Prostate gland (tissue), 2 donors: ENCODE data around the gene LPIN3. TPM values are rescaled to one million over a fixed set of nuclear protein-coding genes. Genes with fewer than 3 reads are reported as not detected.

Experiments
- DNase-seq: peaks from one replicate; pipeline ENCODE4 v3.0.0-alpha.2; 2019; ENCODE audit warnings: low spot score
- H3K27ac ChIP-seq, 2 donors: fragments of 200-600 bp; sonication (generic); 2 replicates each; pipeline ENCODE4 v1.5.1; 2017 to 2019
- H3K27me3 ChIP-seq: fragments of 200-600 bp; sonication (generic); replicated peaks from 2 replicates; pipeline ENCODE4 v1.5.1; 2019; ENCODE audit not compliant: insufficient read depth
- H3K36me3 ChIP-seq, 2 donors: fragments of 200-600 bp; sonication (generic); 1 replicate in 1 of 2; 2 replicates in 1 of 2; pipeline versions ENCODE4 v1.5.1 to v1.8.1; 2017 to 2019
- H3K4me1 ChIP-seq: fragments of 200-600 bp; sonication (generic); replicated peaks from 2 replicates; pipeline ENCODE4 v1.5.1; 2019
- H3K4me3 ChIP-seq, 2 donors: fragments of 200-600 bp; sonication (generic); 2 replicates each; pipeline ENCODE4 v1.5.1; 2017 to 2019
- H3K9me3 ChIP-seq: fragments of 200-600 bp; sonication (generic); 2 replicates; pipeline ENCODE4 v1.5.1; 2017
- POLR2A ChIP-seq: fragments of 450-650 bp; IDR thresholded peaks from one replicate; pipeline ENCODE4 v1.6.1; 2016; ENCODE audit warnings: antibody characterized with exemption, mild to moderate bottlenecking
- POLR2AphosphoS5 ChIP-seq: sonication (generic); formaldehyde crosslinking; IDR thresholded peaks from one replicate; pipeline ENCODE4 v1.6.1; 2017; ENCODE audit warnings: antibody characterized with exemption
- WGBS: methylation state at CpG from one replicate; pipeline ENCODE4 v1.1.5; 2018; 5-methylcytosine and 5-hydroxymethylcytosine counted together
- intact Hi-C: fragments of 100-400 bp; cut with DNase I; formaldehyde crosslinking; loops from one replicate; pipeline ENCODE4 v1.14.2; 2022
- total RNA-seq, 2 donors: library from RNA; depleted of rRNA; stranded (reverse); fragments of >200 nt; gene quantifications; one replicate each; pipeline ENCODE4 v1.1.0, GENCODE V29; 2016
- TF ChIP-seq, protein P1 (sequence below), 4 experiments: fragments of 200-600 bp in 2 of 4; fragments of 450-650 bp in 2 of 4; sonication (generic) in 2 of 4; IDR thresholded peaks; 1 replicate in 3 of 4; 2 replicates in 1 of 4; pipeline ENCODE4 v1.5.1; 2016 to 2019; ENCODE audit warnings: antibody characterized with exemption in 4 of 4, mild to moderate bottlenecking in 2 of 4, moderate library complexity in 2 of 4

LPIN3 gene
- total RNA-seq, 2 donors from 2014 or later = 16.2 to 30.4 TPM

DNA sequence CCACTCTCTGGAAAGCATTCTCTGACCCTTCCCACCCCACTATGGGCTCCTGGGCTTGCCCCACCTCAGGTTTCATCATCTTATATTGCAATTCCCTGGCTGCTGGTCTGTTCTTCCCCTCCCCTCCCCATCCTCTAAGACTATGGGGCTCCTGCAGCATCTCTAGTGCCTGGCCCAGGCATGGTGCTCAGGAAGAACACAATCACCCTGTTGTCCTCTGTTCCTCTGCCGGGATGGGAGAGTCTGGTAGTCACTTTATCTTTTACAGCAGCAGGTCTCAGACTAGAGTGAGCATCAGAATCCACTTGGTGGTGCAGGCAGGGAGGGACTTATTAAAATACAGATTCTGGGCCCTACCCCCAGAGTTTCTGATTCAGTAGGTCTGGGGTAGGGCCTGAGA lies 5.0 kb upstream of the LPIN3 start:
- no peaks in the 10 kb centered on the region for H3K27me3 ChIP-seq
- no peaks in the 10 kb centered on the region for H3K9me3 ChIP-seq
- TF ChIP-seq, protein P1, sequence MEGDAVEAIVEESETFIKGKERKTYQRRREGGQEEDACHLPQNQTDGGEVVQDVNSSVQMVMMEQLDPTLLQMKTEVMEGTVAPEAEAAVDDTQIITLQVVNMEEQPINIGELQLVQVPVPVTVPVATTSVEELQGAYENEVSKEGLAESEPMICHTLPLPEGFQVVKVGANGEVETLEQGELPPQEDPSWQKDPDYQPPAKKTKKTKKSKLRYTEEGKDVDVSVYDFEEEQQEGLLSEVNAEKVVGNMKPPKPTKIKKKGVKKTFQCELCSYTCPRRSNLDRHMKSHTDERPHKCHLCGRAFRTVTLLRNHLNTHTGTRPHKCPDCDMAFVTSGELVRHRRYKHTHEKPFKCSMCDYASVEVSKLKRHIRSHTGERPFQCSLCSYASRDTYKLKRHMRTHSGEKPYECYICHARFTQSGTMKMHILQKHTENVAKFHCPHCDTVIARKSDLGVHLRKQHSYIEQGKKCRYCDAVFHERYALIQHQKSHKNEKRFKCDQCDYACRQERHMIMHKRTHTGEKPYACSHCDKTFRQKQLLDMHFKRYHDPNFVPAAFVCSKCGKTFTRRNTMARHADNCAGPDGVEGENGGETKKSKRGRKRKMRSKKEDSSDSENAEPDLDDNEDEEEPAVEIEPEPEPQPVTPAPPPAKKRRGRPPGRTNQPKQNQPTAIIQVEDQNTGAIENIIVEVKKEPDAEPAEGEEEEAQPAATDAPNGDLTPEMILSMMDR (IDR thresholded peaks at IDR 0.05) = no peak
- TF ChIP-seq POLR2A (no peak), POLR2AphosphoS5 (no peak)
- no peak overlapping the region for H3K4me3 ChIP-seq
- H3K36me3 ChIP-seq = no peaks in the 10 kb centered on the region
- WGBS = 29% methylated on average over 1 of the region's 1 CpG
- no peak overlapping the region for H3K27ac ChIP-seq
- intact Hi-C loops = loop anchor here (5.0 to 10.0 kb wide), 2 partner anchors 88 to 361 kb away; no protein-coding TSS in a partner anchor
- no peak for DNase-seq
- H3K4me1 ChIP-seq = no peaks in the 10 kb centered on the region

DNA sequence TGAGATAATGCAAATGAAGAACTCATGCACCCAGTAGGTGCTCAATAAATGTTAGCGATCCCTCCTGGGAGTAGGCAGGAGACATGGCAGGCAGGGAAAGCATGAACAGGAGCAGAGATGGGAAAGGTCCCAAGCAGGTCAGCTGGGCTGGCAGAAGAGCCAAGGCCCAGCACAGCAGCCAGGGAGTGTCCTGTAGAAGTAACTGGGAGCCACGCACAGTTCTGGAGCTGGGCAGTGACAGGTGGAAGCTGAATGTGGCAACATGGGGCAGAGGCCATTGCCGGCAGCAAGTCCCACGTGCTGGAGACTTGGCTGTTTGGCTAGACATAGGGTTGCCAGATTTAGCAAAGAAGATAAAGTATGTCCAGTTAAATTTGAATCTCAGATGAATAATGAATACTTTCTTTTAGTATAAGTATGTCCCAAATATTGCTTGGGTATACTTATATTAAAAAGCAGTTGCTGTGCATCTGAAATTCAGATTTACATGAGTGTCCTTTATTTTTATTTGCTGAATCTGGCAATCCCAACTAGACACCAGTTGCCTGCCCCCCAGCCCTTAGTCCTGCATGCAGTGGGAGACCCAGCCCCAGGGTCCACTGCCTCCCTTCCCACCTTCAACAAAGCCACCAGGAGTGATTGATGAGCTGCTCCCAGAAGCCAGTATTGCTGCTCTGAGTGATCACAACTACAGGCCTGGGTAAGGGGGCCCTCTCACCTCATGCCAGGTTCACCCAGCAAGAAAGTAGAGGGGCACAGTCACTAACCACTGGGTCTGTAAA lies 3.7 kb upstream of the LPIN3 start:
- H3K36me3 ChIP-seq = no peaks in the 10 kb centered on the region
- H3K9me3 ChIP-seq = no peaks in the 10 kb centered on the region
- TF ChIP-seq, protein P1 (IDR thresholded peaks at IDR 0.05) = no peak
- TF ChIP-seq POLR2A = no peak
- no peak for TF ChIP-seq POLR2AphosphoS5
- intact Hi-C loops = loop anchor here (5.0 to 10.0 kb wide), 2 partner anchors 90 to 362 kb away; no protein-coding TSS in a partner anchor
- no peaks in the 10 kb centered on the region for H3K27me3 ChIP-seq
- no peak overlapping the region for H3K27ac ChIP-seq
- H3K4me1 ChIP-seq = peaks cover 4% of the 10 kb centered on the region
- no peak for DNase-seq
- WGBS = 93% methylated on average over 4 of the region's 4 CpGs
- no peak overlapping the region for H3K4me3 ChIP-seq

DNA sequence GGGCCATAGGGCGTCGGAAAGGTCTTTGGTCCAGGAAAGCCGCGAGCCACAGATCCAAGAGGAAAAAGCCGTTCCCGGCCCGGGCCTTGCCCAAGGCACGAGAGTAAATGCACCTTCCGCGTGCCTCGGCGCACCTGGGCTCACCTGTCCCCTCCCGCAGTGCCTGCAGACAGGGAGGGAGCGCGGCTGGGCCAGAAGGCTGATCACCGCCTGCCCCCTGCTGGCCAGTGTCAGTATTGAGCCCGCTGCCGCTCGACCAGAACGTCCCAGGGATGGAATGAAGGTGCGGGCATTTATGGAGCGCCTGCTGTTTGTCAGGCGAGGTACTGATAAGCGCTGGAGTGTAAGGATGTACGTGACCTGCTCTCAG lies 679 bp upstream of the LPIN3 start:
- 4% methylated on average over 25 of the region's 25 CpGs for WGBS
- H3K27ac ChIP-seq = peak overlapping the region; percentile 71 to 72
- peak overlapping the region; percentile 26 to 28 for H3K4me3 ChIP-seq
- no peaks in the 10 kb centered on the region for H3K9me3 ChIP-seq
- peaks cover 4% of the 10 kb centered on the region for H3K4me1 ChIP-seq
- H3K27me3 ChIP-seq = no peaks in the 10 kb centered on the region
- H3K36me3 ChIP-seq = no peaks in the 10 kb centered on the region
- intact Hi-C loops = loop anchor here (5.0 to 10.0 kb wide), 3 partner anchors 72 to 365 kb away; no protein-coding TSS in a partner anchor
- TF ChIP-seq, protein P1 (IDR thresholded peaks at IDR 0.05) = peak; percentile 99 to 100 (median 100)
- TF ChIP-seq POLR2A = no peak
- TF ChIP-seq POLR2AphosphoS5 = peak; percentile 69
- DNase-seq = peak; percentile 91

DNA sequence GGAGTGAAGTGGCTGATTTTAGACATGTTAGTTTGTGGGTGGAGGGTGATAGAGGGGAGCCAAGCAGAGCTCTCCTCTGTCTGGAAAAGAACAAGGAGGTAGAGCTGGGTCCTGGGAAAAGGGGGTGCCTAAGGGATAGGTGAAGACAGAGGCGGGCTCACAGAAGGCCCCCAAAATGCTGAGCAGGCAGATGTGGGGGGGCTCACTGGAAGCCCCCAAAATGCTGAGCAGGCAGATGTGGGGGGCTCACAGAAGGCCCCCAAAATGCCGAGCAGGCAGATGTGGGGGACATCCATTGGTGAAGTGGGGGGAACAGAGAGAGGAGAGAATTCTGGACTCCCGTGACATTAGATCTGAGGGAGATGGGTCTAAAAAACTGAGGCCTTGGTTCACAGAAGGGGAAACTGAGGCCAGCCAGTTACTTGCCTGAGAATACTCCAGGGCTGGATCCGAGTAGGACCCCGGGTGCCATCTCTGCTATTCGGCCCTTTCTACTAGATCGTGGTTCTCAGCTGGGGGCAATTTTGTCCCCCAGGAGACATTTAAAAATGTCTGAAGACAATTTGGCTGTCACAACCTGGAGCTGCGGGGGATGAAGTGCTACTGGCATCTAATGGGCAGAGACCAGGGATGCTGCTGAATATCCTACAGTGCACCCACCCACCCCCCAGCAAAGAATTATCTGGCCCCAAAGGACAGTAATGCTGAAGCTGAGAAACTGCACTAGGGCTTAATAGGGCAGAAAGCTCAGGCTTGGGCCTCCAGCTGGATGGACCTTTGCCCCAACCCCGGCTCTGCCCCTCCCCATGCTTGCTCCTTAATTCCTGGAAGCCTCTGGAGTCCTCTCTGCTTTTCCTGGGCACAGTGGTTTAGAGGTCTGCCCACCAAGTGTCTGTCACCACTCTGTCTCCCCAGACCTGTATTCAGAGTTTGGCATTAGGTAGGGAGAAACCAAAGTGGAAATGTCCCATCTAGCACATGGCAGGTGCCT lies 2.1 kb downstream of the LPIN3 start:
- Histone ChIP-seq H3K4me1 (peaks cover 4% of the 10 kb centered on the region), H3K27me3 (no peaks in the 10 kb centered on the region), H3K27ac (no peak overlapping the region), H3K9me3 (no peaks in the 10 kb centered on the region), H3K36me3 (no peaks in the 10 kb centered on the region), H3K4me3 (no peak overlapping the region)
- no peak for DNase-seq
- intact Hi-C loops = loop anchor here (5.0 kb wide), 1 partner anchor 70 kb away; no protein-coding TSS in a partner anchor
- WGBS = 92% methylated on average over 9 of the region's 9 CpGs
- TF ChIP-seq, protein P1 (IDR thresholded peaks at IDR 0.05) = no peak
- TF ChIP-seq POLR2A (no peak), POLR2AphosphoS5 (no peak)
